Mucosa of descending colon (tissue), 3 donors: ENCODE measurements around the gene FGGY. TPM values are rescaled to one million over a fixed set of nuclear protein-coding genes. Genes with fewer than 3 reads are reported as not detected.

Source experiments
- ATAC-seq: fragments of 200-7000 bp; cut with Tn5 transposase; one replicate; pipeline ENCODE4 v1.9.1; 2020; ENCODE audit warnings: mild to moderate bottlenecking, moderate library complexity
- DNase-seq, 3 donors: peaks; one replicate each; pipeline ENCODE4 v3.0.0-alpha.2; 2020
- H3K36me3 ChIP-seq: fragments of 200-600 bp; one replicate; pipeline ENCODE4 v1.8.0; 2021; ENCODE audit warnings: low read depth, mild to moderate bottlenecking
- H3K4me1 ChIP-seq: fragments of 200-600 bp; one replicate; pipeline ENCODE4 v1.8.0; 2021; ENCODE audit warnings: low read depth, mild to moderate bottlenecking
- H3K4me3 ChIP-seq: fragments of 200-600 bp; one replicate; pipeline ENCODE4 v1.8.0; 2021; ENCODE audit warnings: mild to moderate bottlenecking
- H3K9me3 ChIP-seq: fragments of 200-600 bp; one replicate; pipeline ENCODE4 v1.8.0; 2021; ENCODE audit warnings: mild to moderate bottlenecking
- intact Hi-C, 2 donors: fragments of 100-400 bp; cut with DNase I in 1 of 2; cut with micrococcal nuclease in 1 of 2; formaldehyde crosslinking; loops; one replicate each; pipeline versions ENCODE4 v1.11.0 to v1.11.1; 2022; cut with DNase I, micrococcal nuclease
- microRNA-seq: library from miRNA; unstranded; fragments of <30 nt; microRNA quantifications from one replicate; pipeline ENCODE4, GENCODE V29; 2019
- total RNA-seq, 3 donors: library from RNA; stranded (reverse); fragmentation: NEBNext Ultra II Directional in 2 of 3; extraction: Animal tissue kit (Norgen Biotek cat#: 25700) in 2 of 3; gene quantifications; one replicate each; pipeline versions ENCODE4 v1.2.1 to v1.2.4, GENCODE V29; 2021 to 2023
- TF ChIP-seq, protein P1 (sequence below): fragments of 200-600 bp; IDR thresholded peaks from one replicate; pipeline ENCODE4 v1.8.0; 2022; ENCODE audit warnings: antibody characterized with exemption, mild to moderate bottlenecking
- donor health status: DM: no; HTN: no; CAD: no; lungs with moderate emphysema.
- donor health status: DM: no; HTN: no; CAD: no.
- donor health status: DM: no; HTN: yes; CAD: no.

The FGGY gene
- total RNA-seq, 3 donors from 2014 or later: 25.2 to 38.3 (median 36.6) TPM

- no peak for DNase-seq
- TF ChIP-seq, protein P1, sequence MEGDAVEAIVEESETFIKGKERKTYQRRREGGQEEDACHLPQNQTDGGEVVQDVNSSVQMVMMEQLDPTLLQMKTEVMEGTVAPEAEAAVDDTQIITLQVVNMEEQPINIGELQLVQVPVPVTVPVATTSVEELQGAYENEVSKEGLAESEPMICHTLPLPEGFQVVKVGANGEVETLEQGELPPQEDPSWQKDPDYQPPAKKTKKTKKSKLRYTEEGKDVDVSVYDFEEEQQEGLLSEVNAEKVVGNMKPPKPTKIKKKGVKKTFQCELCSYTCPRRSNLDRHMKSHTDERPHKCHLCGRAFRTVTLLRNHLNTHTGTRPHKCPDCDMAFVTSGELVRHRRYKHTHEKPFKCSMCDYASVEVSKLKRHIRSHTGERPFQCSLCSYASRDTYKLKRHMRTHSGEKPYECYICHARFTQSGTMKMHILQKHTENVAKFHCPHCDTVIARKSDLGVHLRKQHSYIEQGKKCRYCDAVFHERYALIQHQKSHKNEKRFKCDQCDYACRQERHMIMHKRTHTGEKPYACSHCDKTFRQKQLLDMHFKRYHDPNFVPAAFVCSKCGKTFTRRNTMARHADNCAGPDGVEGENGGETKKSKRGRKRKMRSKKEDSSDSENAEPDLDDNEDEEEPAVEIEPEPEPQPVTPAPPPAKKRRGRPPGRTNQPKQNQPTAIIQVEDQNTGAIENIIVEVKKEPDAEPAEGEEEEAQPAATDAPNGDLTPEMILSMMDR: no peak
- Histone ChIP-seq H3K36me3 (no peaks in the 10 kb centered on the region), H3K9me3 (no peaks in the 10 kb centered on the region), H3K4me1 (no peaks in the 10 kb centered on the region), H3K4me3 (no peak overlapping the region)
- intact Hi-C loops: no loop called here
- ATAC-seq: no peak
These were observed 506.7 kb downstream of the FGGY start for GRCh38 chr1:59803458-59804038.

DNA sequence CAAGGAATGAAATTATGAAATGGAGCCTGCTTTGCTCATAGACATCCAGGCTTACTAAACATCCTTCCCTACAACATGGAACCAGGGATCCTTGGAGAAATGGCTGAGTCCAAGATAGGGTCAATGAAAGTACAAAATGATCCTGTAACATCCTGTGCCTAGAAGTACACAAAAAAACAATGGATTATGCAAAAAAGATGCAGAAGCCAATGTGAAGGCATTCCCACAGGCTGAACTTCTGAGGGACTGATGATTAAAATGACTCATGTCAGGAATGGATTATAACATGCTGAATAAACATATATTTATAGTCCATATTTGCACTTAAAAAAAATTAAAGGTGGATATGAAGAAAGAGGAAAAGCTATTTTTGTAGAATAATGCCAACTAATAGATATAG, 507.4 kb downstream of the FGGY start:
- H3K9me3 ChIP-seq: no peaks in the 10 kb centered on the region
- DNase-seq (no peak), ATAC-seq (no peak)
- TF ChIP-seq, protein P1: no peak
- no peaks in the 10 kb centered on the region for H3K4me1 ChIP-seq
- no peaks in the 10 kb centered on the region for H3K36me3 ChIP-seq
- intact Hi-C loops: no loop called here
- no peak overlapping the region for H3K4me3 ChIP-seq

- DNase-seq: no peak
- no peak for ATAC-seq
- Histone ChIP-seq H3K36me3 (no peaks in the 10 kb centered on the region), H3K4me1 (no peaks in the 10 kb centered on the region), H3K4me3 (no peak overlapping the region), H3K9me3 (no peaks in the 10 kb centered on the region)
- intact Hi-C loops: no loop called here
- TF ChIP-seq, protein P1: no peak
These were observed 508.7 kb downstream of the FGGY start for GRCh38 chr1:59805554-59805953.

Small RNAs within 50 kb of the gene (microRNA-seq; reads per million reads assigned to microRNA genes)
- gene MIR4711: not detected
